Measurements from ENCODE around the gene PTX4. TPM values are rescaled to one million over a fixed set of nuclear protein-coding genes. Genes with fewer than 3 reads are reported as not detected.

PTX4 gene
- total RNA-seq, 1 donor from 2014 or later: not detected

- DNase-seq (ENCODE audit: low read depth): no peak
- no peak overlapping the region for H3K4me3 ChIP-seq (ENCODE audit: low read depth, low read length)
- TF ChIP-seq CTCF (conservative IDR thresholded peaks at IDR 0.05; ENCODE audit: low read depth, low read length): no peak
These were observed 36.2 kb downstream of the PTX4 start for GRCh38 chr16:1452530-1452929.

GRCh38 chr16:1451702-1452392, 36.9 kb downstream of the PTX4 start:
- DNase-seq (ENCODE audit: low read depth): no peak
- H3K4me3 ChIP-seq (ENCODE audit: low read depth, low read length): no peak overlapping the region
- TF ChIP-seq CTCF (conservative IDR thresholded peaks at IDR 0.05; ENCODE audit: low read depth, low read length): no peak

GRCh38 chr16:1450841-1451240, 37.9 kb downstream of the PTX4 start:
- TF ChIP-seq CTCF (conservative IDR thresholded peaks at IDR 0.05; ENCODE audit: low read depth, low read length): no peak
- no peak overlapping the region for H3K4me3 ChIP-seq (ENCODE audit: low read depth, low read length)
- no peak for DNase-seq (ENCODE audit: low read depth)

GRCh38 chr16:1450218-1450617, 38.5 kb downstream of the PTX4 start:
- no peak for TF ChIP-seq CTCF (conservative IDR thresholded peaks at IDR 0.05; ENCODE audit: low read depth, low read length)
- DNase-seq (ENCODE audit: low read depth): no peak
- H3K4me3 ChIP-seq (ENCODE audit: low read depth, low read length): no peak overlapping the region

GRCh38 chr16:1449201-1449788, 39.4 kb downstream of the PTX4 start:
- no peak for TF ChIP-seq CTCF (conservative IDR thresholded peaks at IDR 0.05; ENCODE audit: low read depth, low read length)
- DNase-seq (ENCODE audit: low read depth): no peak
- H3K4me3 ChIP-seq (ENCODE audit: low read depth, low read length): no peak overlapping the region

GRCh38 chr16:1448536-1449116, 40.1 kb downstream of the PTX4 start:
- no peak overlapping the region for H3K4me3 ChIP-seq (ENCODE audit: low read depth, low read length)
- DNase-seq (ENCODE audit: low read depth): no peak
- TF ChIP-seq CTCF (conservative IDR thresholded peaks at IDR 0.05; ENCODE audit: low read depth, low read length): no peak

All from epithelial cell of proximal tubule (primary cell).